KBM-7 (cell line): ENCODE measurements around the gene AVL9.
"Not testable (repeated sequence)": the region's sequence is repeated elsewhere in the genome, so short reads cannot be mapped to it uniquely, and the experiment has no call there.

Experiments used
- DNase-seq: peaks from one replicate; pipeline ENCODE4 v3.0.0-alpha.2; 2015
- in situ Hi-C: fragments of 300-500 bp; cut with MboI; formaldehyde crosslinking; loops from 2 replicates; pipeline ENCODE4 v1.14.3; 2020; ENCODE audit warnings: low sequenced_read_pairs, low pct_unique_long_range_greater_than_20kb, mixed read lengths

The AVL9 gene

DNA sequence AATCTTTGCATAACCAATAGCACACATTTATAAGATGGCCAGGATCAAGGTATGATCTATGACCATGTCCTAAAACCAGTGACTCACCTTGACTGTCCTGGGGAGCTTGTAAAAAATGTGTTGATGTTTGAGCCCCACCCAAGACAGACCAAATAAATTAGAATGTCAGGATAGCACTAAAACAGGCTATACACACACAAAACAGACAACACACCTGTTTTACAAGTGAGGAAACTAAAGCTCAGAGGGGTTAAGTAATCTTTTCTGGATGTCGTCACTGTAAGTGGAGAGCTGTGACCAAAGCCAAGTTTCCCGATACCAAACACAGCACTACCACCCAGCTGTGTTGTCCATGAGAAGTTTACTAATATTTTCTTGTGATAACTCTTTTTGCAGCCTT, 84.5 kb downstream of the AVL9 start:
- DNase-seq, result no peak
- in situ Hi-C loops, result no loop called here

- in situ Hi-C loops, result no loop called here
- DNase-seq, result no peak
Measured at GRCh38 chr7:32580646-32581045, 85.4 kb downstream of the AVL9 start.

DNA sequence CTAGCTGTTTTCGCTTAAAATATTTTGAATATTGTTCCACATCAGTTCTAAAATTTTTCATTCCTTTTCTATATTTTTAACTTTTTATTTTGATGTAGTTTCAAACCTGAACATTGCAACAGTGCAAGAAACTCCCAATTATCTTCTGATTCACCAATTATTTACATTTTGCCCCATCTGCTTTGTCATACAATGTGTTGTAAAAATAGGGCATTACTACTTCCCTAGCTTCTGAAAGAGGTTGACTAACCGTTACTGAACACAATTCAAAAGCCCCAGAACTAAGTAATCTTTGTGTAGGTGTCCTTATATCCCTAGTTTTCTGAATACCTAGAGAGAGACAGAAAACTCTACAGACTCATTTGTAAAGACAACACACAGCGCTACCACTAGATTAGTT, 86.7 kb downstream of the AVL9 start:
- no peak for DNase-seq
- in situ Hi-C loops, result no loop called here

GRCh38 chr7:32583791-32584190, 88.5 kb downstream of the AVL9 start:
- no peak for DNase-seq
- in situ Hi-C loops, result no loop called here

GRCh38 chr7:32586291-32587221, 91.3 kb downstream of the AVL9 start:
- DNase-seq, result no peak
- in situ Hi-C loops, result no loop called here

DNA sequence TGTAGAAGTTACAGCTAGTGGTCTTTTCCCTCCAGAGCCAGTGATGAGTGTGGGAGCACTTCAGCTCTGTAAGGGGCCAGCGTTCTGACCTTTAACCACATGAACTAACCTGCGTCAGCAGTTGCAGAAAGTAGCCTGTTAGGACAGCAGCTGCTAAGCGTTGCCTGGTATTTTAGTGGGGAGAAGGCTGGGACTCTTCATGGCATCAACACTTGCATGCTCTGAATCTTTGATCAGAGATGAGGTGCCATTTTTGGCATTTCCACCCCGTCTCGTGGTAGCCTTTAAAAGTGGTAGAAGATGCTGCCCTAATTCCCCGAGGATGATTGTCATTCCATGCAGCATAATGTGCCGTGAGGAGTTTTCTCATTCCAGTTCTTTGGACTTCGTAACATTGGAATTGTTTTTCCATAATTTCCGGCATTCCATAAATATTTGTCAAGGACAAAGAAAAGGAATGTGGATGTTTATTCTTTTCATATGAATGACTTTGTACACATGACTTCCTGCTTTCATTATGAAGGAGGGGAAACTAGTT, 92.2 kb downstream of the AVL9 start:
- in situ Hi-C loops, result no loop called here

DNA sequence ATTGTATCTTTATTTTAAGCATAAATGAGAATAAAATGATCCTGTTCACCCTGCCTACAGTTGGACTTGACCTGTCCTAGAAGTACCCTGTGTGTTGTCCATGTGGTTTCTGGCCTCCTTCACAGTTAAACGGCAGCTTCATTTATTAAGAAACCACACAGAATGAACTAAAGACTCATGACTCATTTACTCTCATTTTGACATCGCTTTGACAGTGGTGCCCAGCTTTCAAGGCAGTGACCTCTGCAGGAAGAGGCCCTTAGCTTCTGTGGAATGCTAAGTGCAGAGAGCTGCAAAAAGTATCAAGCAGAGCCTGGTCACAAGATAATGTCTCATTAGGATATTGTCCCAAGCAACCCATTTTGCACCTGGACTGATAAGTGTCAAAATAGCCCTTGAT, 93.4 kb downstream of the AVL9 start:
- DNase-seq, result no peak
- in situ Hi-C loops, result no loop called here

More for the DNA sequence above, 92.2 kb downstream of the AVL9 start:
- DNase-seq, result no peak

GRCh38 chr7:32591938-32592337, 96.6 kb downstream of the AVL9 start:
- in situ Hi-C loops, result no loop called here

DNA sequence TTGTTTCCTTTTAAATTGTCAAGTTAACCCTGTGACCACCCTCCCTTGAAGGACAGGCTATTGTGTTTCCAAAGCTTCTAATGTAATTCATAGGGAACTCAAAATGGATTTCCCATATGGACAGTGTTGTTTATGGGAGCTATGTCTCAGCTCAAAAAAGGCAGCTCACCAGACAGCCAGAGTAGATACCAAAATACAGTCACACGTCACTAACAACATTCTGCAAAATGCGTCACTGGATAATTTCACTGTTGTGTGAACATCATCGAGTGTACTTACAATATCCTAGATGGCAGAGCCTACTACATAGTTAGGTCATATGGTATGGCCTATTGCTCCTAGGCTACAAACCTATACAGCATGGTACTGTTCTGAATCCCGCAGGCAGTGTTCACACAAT, 97.4 kb downstream of the AVL9 start:
- in situ Hi-C loops, result no loop called here
- DNase-seq, result no peak

More at GRCh38 chr7:32591938-32592337, 96.6 kb downstream of the AVL9 start:
- no peak for DNase-seq

GRCh38 chr7:32594965-32595490, 99.7 kb downstream of the AVL9 start:
- no peak for DNase-seq

GRCh38 chr7:32601196-32601595, 105.9 kb downstream of the AVL9 start:
- DNase-seq, in situ Hi-C loops: not testable (repeated sequence)

More at GRCh38 chr7:32594965-32595490, 99.7 kb downstream of the AVL9 start:
- in situ Hi-C loops, result no loop called here

- DNase-seq, result no peak
- in situ Hi-C loops, result no loop called here
Measured at GRCh38 chr7:32602470-32602869, 107.2 kb downstream of the AVL9 start.

DNA sequence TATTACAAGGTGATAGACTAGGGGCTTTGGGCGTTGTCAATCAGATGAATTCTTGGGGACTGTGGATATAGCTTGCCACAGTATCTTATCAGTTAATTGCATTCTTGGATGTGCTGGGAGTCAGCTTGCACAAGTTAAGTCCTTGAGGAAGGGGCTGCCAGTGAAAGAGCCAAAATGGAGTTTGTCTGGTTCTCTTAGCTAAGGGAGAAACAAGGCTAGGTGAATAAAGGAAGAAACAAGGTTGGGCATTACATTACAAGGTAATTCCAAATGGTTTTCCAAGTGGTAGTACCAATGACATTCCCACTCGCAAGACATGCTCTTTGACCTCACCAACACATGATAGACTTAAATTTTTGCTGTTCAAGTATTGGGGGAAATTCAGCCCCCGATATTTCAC, 108.2 kb downstream of the AVL9 start:
- in situ Hi-C loops, DNase-seq: not testable (repeated sequence)

GRCh38 chr7:32604047-32604446, 108.8 kb downstream of the AVL9 start:
- in situ Hi-C loops, DNase-seq: not testable (repeated sequence)

- in situ Hi-C loops, result no loop called here
- DNase-seq, result no peak
Measured at GRCh38 chr7:32605032-32605431, 109.7 kb downstream of the AVL9 start.

DNA sequence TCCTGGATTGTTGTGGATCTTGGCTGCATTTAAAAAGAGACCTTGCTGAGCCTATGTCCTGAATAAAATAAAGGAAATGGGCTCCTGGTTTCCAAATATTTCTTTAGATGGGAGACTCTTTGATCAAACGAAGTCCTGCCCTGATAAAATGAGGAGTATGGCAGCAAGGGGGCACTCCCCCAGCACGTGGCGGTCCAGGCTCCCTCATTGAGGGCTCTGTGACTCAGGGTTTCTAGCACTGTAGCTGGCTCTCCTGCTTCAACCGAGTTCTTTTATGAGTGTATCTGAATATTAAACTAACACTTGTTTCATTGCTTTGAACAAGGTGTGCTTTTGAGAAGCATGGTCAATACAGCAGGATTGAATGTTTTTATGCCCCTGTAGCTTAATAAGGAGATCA, 114.2 kb downstream of the AVL9 start:
- in situ Hi-C loops, result no loop called here
- no peak for DNase-seq

DNA sequence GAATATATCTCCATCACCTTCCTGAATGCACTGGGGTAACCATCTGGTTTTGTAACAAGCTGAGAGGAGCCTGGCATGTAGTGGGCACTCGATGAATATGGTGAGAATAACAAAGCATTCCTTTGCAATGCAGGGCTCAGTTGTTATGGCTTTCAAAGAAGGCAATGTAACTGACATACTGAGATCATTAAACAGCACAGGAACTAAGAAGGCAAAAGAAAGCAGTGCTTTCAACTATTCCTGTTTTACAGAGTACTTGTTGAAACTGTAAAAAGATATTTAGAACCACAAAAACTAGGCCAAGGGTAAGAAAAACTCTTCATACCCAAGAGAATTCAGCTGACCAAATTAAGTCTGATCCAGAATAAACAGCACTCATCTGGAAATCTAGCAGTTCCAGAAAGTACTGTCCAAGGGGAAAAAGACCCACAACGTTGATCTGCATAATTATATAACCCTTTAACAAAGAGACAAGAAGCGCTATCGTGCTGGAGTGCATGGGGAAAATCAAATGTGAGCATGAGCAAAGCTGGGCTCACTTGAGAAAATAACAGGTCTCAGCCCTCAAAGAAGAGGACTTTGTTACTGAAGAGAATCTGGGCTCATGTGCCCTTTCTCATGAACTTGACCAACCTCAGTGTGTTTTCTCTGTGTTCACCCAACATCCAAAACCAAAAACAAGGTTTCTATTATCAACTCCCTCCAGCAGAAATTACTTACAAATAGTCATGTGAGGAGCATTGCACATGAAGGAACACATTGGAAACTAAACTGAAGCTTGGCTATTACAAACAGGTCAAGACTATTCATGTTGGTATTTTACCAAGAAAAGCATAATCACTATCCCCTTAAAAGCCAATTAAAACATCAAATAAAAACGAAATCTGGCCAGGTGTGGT, 116.2 kb downstream of the AVL9 start:
- no peak for DNase-seq
- in situ Hi-C loops, result no loop called here

- DNase-seq, result no peak
- in situ Hi-C loops, result no loop called here
Measured at GRCh38 chr7:32616625-32617024, 121.3 kb downstream of the AVL9 start.

DNA sequence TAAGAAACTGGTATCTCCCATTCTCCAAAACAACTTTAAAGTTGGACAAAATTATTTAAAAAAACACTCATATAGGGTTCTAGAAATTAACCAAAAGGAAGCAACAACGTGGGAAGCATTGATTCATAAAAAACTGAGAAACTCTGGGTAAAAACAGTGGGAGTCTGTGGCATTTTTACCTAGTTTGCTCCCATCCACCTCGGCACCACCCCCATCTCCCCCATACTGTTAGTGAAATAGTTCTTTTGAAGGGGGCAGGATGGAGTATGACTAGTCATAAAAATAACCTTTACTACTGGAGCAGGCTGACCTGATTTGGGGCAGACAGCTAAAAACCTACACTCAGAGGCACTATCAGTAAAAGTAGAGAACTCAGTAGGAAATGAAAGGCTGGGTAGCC, 123.2 kb downstream of the AVL9 start:
- no peak for DNase-seq
- in situ Hi-C loops, result no loop called here
